Ovary (tissue), 3 donors: ENCODE data around the gene TLL2.

ENCODE experiments used
- POLR2A ChIP-seq: fragments of 450-650 bp; IDR thresholded peaks from one replicate; pipeline ENCODE4 v1.6.1; 2017; ENCODE audit warnings: antibody characterized with exemption, mild to moderate bottlenecking, moderate library complexity
- TF ChIP-seq, protein P1 (sequence below), 3 donors: fragments of 450-650 bp in 2 of 3; fragments of 200-600 bp in 1 of 3; IDR thresholded peaks; one replicate each; pipeline versions ENCODE4 v1.5.1 to v1.8.0; 2016 to 2022; ENCODE audit warnings: antibody characterized with exemption in 3 of 3, mild to moderate bottlenecking in 1 of 3
- donor health status: DM: no; HTN: no; CAD: no.

DNA sequence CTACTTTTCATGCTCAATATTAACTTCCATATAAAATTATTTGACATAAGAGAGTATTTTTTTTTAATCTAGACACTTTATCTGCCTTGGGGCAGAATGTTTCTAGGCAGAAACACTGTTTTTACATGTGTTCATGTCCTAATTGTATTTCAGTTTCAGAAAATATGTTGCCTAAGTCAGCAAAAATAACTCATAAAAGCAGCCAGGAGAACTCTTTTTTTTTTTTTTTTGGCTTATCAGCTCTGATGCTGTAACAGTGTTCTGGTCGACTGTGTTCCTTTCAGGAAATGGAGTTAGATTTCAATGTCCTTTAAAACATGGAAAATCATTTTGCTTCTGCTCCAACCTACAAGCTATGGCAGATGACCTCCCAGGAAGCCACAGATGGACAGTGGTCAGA, 91.7 kb downstream of the TLL2 start:
- TF ChIP-seq, protein P1, sequence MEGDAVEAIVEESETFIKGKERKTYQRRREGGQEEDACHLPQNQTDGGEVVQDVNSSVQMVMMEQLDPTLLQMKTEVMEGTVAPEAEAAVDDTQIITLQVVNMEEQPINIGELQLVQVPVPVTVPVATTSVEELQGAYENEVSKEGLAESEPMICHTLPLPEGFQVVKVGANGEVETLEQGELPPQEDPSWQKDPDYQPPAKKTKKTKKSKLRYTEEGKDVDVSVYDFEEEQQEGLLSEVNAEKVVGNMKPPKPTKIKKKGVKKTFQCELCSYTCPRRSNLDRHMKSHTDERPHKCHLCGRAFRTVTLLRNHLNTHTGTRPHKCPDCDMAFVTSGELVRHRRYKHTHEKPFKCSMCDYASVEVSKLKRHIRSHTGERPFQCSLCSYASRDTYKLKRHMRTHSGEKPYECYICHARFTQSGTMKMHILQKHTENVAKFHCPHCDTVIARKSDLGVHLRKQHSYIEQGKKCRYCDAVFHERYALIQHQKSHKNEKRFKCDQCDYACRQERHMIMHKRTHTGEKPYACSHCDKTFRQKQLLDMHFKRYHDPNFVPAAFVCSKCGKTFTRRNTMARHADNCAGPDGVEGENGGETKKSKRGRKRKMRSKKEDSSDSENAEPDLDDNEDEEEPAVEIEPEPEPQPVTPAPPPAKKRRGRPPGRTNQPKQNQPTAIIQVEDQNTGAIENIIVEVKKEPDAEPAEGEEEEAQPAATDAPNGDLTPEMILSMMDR (IDR thresholded peaks at IDR 0.05): no peak
- no peak for TF ChIP-seq POLR2A
